ENCODE results near the gene AACS. TPM values are rescaled to one million over a fixed set of nuclear protein-coding genes. Genes with fewer than 3 reads are reported as not detected.

Gene AACS
- total RNA-seq, 1 donor from 2014 or later, result 32.2 TPM

- Mint-ChIP-seq H3K36me3 (ENCODE audit: low read depth) (peaks cover 21% of the 10 kb centered on the region), H3K27ac (ENCODE audit: unreplicated experiment) (peak overlapping the region; percentile 57), H3K9me3 (peaks cover 2% of the 10 kb centered on the region), H3K27me3 (ENCODE audit: low read depth) (no peaks in the 10 kb centered on the region), H3K4me3 (no peak overlapping the region), H3K4me1 (no peaks in the 10 kb centered on the region)
- no peak for TF ChIP-seq CTCF (conservative IDR thresholded peaks at IDR 0.05)
- no peak for DNase-seq (ENCODE audit: low read depth, low spot score)
These were observed 44.1 kb upstream of the AACS start for GRCh38 chr12:125021096-125021495.

GRCh38 chr12:125021771-125022170 lies 43.5 kb upstream of the AACS start:
- Mint-ChIP-seq H3K27ac (ENCODE audit: unreplicated experiment) (no peak overlapping the region), H3K27me3 (ENCODE audit: low read depth) (no peaks in the 10 kb centered on the region), H3K9me3 (peaks cover 2% of the 10 kb centered on the region), H3K4me3 (no peak overlapping the region), H3K4me1 (no peaks in the 10 kb centered on the region), H3K36me3 (ENCODE audit: low read depth) (peaks cover 21% of the 10 kb centered on the region)
- DNase-seq (ENCODE audit: low read depth, low spot score), result no peak
- no peak for TF ChIP-seq CTCF (conservative IDR thresholded peaks at IDR 0.05)

GRCh38 chr12:125023065-125023464 lies 42.2 kb upstream of the AACS start:
- H3K4me3 Mint-ChIP-seq, result no peak overlapping the region
- TF ChIP-seq CTCF (conservative IDR thresholded peaks at IDR 0.05), result no peak
- peaks cover 2% of the 10 kb centered on the region for H3K9me3 Mint-ChIP-seq
- no peaks in the 10 kb centered on the region for H3K27me3 Mint-ChIP-seq (ENCODE audit: low read depth)
- H3K4me1 Mint-ChIP-seq, result no peaks in the 10 kb centered on the region
- no peak overlapping the region for H3K27ac Mint-ChIP-seq (ENCODE audit: unreplicated experiment)
- peaks cover 21% of the 10 kb centered on the region for H3K36me3 Mint-ChIP-seq (ENCODE audit: low read depth)
- no peak for DNase-seq (ENCODE audit: low read depth, low spot score)

GRCh38 chr12:125024949-125025563 lies 40.2 kb upstream of the AACS start:
- DNase-seq (ENCODE audit: low read depth, low spot score), result no peak
- H3K27ac Mint-ChIP-seq (ENCODE audit: unreplicated experiment), result peak overlapping the region; percentile 71
- H3K9me3 Mint-ChIP-seq, result peaks cover 2% of the 10 kb centered on the region
- no peak overlapping the region for H3K4me3 Mint-ChIP-seq
- H3K27me3 Mint-ChIP-seq (ENCODE audit: low read depth), result no peaks in the 10 kb centered on the region
- no peak for TF ChIP-seq CTCF (conservative IDR thresholded peaks at IDR 0.05)
- peaks cover 21% of the 10 kb centered on the region for H3K36me3 Mint-ChIP-seq (ENCODE audit: low read depth)
- H3K4me1 Mint-ChIP-seq, result no peaks in the 10 kb centered on the region

- Mint-ChIP-seq H3K9me3 (peaks cover 2% of the 10 kb centered on the region), H3K27ac (ENCODE audit: unreplicated experiment) (no peak overlapping the region), H3K4me3 (no peak overlapping the region), H3K27me3 (ENCODE audit: low read depth) (no peaks in the 10 kb centered on the region), H3K36me3 (ENCODE audit: low read depth) (peaks cover 21% of the 10 kb centered on the region), H3K4me1 (no peaks in the 10 kb centered on the region)
- TF ChIP-seq CTCF (conservative IDR thresholded peaks at IDR 0.05), result no peak
- no peak for DNase-seq (ENCODE audit: low read depth, low spot score)
These were observed 39.5 kb upstream of the AACS start for GRCh38 chr12:125025606-125026235.

Measured in neural crest cell (in vitro differentiated cells).